Stimulated activated CD8-positive, alpha-beta memory T cell treated with anti-CD3 and anti-CD28 coated beads, Interleukin-2, amount 100 ng/mL, for 48 hours (primary cell): Measurements from ENCODE around the gene TTC1.
"Not testable (repeated sequence)": the region's sequence is repeated elsewhere in the genome, so short reads cannot be mapped to it uniquely, and the experiment has no call there.

Experiments
- DNase-seq, 2 donors: peaks; one replicate each; pipeline ENCODE4 v3.0.0-alpha.2; 2020; ENCODE audit warnings: low read depth in 2 of 2

The TTC1 gene

DNA sequence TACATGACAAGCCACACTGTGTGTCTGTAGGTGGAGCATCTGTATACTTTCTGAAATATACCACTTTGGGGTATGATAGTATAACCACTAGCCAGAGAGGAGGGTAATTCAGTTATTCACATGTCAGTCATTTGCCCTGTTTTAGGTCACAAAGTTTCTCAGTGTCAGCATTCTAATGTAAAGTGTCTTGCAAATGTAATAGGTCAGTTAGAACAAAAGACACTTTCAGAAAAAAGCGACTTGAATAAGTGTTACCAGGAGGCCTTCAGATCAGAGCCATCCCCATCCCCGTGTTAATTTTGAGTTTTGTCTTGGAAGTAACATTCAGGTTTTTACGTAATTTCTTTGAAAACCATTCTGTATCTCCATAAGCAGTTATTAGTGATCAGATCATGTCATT, 33.7 kb downstream of the TTC1 start:
- DNase-seq, result no peak

DNA sequence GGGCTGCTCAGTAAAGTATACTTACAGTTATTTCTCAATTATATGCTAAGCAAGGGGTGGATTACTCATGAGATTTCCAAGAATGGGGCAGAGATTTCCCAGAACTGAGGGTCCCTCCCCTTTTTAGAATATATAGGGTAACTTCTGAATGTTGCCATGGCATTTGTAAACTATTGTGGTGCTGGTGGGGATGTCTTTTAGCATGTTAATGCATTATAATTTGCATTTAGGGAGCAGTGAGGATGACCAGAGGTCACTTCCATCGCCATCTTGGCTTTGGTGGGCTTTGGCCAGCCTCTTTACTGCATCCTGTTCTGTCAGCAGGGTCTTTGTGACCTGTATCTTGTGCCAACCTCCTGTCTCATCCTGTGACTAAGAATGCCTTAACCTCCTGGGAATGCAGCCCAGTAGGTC, 35.5 kb downstream of the TTC1 start:
- DNase-seq, result no peak

DNA sequence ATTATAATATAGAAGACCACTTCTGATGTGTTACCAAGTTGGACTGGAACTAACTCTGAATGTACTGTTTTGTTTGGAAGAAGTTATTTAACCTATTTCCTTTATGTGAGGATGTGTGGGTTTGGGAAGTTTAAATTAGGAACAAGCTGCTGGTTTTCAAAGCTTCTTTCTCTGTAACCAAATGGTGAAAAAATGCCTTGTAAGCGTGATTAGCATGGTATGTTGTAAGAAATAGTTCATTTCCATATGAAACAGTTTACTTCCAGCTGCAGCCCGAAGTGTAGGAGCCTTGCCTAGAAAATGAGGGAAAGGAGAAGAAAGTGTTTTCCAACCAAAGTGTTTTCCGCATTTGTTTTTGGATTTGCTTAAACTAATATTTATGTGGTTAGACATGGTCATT, 36.0 kb downstream of the TTC1 start:
- no peak for DNase-seq

DNA sequence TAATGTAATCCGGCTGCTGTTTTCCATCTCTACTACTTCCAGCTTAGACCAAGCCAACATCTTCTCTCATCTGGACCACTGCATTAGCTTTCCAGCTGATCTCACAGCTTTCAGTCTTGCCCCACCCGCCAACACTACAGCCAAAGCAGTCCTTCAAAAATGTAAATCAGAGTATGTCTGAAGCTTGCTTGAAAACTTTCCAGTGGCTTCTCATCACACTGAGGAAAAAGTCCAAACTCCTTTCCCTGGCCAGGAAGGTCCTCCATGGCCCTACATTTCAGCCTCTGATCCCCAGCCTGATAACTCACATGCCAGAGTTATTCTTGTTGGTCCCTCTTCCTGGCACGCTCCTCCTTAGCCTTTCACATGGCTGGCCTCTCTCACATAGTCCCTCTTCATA, 38.5 kb downstream of the TTC1 start:
- no peak for DNase-seq

- no peak for DNase-seq
Measured at GRCh38 chr5:160048131-160048530, 39.2 kb downstream of the TTC1 start.

DNA sequence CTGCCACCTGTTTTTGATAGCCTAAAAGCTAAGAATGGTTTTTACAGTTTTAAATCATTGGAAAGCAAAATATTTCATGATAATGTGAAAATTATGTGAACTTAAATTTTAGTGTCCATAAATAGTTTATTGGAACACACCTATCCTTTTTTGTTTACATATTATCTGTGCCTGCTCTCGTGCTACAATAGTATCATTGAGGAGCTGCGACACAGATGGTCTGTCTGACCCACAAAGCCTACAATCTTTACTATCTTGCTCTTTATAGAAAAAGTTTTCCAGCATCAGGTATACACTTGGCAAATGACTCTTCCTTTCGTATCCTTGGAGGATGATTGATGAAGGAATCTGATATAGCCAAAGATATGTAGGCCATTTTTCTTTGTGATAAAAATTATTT, 40.2 kb downstream of the TTC1 start:
- no peak for DNase-seq

GRCh38 chr5:160054047-160054446, 45.1 kb downstream of the TTC1 start:
- no peak for DNase-seq

DNA sequence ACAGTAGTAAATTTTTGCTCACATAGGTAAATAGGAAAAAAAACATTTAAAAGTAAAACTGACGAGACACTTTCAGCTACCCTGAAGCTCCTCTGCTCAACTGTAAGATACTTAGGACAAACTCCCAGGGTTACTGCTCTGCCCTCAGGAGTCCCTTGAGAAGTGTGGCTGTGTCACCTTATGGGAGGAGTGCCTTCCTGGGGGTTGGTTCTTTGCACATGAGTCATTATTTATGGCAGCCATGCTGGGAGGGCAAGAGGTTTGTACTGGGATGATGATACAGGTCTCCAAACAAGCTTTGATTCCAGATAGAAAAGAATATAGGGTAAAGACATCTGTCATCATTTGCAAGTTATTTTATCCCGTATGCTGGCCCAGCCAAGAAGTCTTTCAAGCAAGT, 45.9 kb downstream of the TTC1 start:
- no peak for DNase-seq

DNA sequence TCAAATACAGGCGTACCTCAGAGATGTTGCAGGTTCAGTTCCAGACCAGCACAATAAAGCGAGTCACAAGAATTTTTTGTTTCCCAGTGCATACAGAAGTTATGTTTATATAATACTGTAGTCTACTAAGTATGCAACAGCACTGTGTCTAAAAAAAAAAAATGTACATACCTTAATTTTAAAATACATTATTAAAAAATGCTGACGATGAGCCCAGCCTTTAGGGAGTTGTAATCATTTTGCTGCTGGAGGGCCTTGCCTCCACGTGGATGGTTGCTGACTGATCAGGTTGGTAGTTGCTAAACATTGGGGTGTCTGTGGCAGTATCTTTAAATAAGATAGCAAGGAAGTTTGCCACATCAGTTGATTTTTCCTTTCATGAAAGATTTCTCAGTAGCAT, 48.3 kb downstream of the TTC1 start:
- no peak for DNase-seq

DNA sequence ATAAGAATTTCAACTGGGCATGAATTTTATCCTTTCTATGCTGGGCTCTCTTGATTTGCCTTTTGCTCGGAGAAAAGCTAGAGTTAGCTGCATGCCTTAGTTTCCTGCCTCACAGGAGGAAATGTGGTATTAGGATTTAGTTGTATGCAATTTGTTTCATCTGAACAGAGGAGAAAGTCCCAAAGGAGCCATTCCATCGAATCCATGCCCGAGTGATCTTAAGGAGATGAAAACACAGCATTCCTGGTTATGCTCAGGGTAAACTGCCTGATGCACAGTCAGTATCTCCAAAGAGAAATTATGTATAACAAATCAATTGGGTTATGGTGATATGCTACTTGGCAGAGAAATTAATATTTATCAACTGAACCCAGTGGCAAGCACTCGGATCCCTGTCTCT, 51.1 kb downstream of the TTC1 start:
- DNase-seq, result no peak

DNA sequence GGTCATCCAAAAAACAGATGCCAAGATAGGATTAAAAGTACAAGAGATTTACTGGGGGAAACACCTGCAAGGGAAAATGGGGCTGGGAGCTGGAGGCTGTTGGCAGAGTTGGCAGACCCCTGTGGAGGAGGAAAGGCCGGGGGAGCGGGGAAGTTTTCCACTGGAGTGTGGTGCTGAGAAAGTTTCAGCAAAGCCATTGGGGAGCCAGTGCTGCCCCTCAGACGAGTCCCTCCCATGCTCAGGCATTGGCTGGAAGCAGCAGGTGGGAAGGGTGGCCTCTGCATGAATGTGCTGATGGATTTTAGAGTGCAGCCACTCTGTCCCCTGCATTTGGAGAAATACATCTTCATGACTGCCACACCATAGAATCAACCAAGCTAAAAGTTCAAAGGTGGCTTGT, 52.8 kb downstream of the TTC1 start:
- DNase-seq, result no peak

GRCh38 chr5:160064417-160064810, 55.5 kb downstream of the TTC1 start:
- no peak for DNase-seq

DNA sequence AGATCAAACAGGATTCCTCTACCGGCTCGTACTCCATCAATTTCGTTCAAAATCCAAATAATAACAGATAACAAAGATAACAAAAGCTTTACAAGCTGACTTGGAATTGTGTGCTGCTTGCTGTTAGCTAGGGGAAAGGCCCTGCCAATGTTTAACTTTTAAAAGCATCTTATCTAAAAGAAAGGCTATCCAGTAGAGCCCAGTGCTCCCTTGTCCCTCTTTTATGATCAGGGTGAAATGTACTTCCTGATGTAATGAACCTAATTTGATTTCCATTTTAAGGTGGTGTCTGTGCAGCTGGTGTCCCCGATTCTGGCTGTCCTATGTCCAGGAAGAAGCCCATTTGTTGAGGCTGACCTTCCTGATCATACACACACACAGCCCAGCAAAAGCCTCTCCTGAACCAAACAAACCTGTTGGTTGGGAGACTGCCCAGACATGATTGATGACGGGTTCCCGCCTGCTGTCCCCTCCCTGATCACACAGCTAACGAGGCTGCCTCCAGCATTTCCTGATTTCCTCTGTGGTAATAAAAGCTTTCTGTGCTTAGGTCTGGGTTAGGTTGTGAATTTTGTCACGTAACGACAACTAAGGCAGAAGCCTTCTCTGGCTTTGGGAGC, 56.2 kb downstream of the TTC1 start:
- no peak for DNase-seq

GRCh38 chr5:160069120-160069519, 60.2 kb downstream of the TTC1 start:
- DNase-seq, result not testable (repeated sequence)

DNA sequence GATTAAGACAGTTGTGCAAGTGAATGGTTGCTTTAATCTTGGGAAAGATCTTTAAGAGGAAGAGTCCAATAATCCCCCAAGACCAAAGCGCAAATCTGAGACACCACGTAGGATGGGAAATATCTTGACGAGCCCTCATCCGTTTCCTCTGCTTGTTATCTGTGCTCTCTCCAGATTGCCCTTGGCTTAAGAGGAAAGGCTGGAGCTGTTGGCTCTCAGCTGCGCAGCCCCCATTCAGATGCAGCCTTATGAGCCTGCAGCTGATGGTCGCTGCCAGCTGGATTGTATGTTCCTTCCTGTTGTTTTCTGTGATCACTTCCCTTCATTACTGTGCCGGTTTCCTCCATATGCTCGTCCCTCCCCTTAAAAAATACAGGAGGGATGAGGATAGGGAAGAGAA, 62.6 kb downstream of the TTC1 start:
- DNase-seq, result no peak

DNA sequence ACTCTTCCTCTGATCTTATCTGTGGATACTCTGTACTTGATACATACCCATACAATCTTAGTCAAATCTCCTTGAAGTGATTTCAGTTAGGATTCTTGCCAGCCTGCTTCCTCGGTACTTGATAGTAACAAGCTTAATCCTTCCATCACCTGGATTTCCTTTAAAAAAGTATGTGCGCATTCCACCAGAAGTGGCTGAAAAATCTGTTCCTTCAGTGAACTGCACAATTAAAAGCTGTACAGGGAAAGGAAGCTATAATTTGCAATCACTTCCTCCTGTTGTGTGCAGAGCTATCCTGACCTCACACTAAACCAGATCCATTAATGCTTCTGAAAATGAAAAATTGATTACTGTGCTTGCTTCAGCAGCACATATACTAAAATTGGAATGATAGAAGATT, 63.0 kb downstream of the TTC1 start:
- DNase-seq, result no peak

DNA sequence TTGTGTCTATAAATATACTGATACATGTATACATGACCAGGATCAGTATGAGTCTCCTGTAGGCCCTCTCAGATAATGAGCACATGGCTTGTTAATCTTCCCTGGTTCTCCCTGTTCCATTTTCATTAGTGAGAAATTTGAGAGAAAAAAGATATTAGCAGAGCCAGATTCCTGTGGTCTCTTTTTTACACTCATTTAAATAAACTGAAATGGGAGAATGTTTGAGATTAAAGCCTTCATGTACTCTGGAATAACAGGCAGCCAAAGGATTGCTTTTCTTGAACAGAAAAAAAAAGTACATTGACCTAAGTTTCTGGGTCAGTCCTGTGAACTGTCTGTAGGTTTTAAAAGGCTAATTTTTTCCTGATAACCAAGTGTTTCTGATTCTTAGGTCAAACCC, 66.1 kb downstream of the TTC1 start:
- no peak for DNase-seq

DNA sequence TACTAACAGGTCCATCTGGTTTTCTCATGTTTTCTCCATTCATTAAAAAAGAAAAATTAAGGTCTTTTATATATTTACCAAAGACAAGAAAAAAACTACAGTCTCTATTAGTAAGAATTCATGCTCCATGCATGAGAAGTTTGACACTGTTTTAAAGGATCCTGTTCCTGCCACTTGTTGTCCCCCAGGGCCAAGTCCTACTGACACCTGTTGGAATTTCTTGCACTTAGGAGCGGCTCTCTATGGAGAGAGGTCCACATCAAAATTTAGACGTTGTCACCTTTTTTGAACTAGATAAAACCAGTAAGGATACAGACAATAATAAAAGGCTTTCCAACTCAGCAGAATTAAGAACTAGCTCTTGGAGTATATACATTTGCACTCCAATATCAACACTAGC, 68.1 kb downstream of the TTC1 start:
- no peak for DNase-seq

- no peak for DNase-seq
Measured at GRCh38 chr5:160079753-160080152, 70.8 kb downstream of the TTC1 start.

DNA sequence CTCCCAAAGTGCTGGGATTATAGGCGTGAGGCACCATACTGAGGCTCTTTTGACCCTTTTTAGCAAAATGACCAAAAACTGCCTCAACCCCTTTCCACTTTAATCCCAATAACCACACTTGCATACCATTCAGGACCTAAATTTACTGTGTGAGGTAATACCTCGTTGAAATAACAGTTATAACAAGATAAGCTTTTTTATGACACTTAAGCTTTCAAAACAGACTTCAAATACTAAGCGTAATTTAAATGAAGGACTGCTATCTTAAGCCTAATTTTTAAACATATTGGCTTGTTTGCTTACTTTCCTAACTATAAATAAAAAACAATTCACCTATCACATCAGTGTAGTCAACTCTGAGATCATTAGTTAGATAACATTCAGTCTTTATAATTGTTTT, 72.6 kb downstream of the TTC1 start:
- no peak for DNase-seq

GRCh38 chr5:160082614-160083500, 73.9 kb downstream of the TTC1 start:
- no peak for DNase-seq

DNA sequence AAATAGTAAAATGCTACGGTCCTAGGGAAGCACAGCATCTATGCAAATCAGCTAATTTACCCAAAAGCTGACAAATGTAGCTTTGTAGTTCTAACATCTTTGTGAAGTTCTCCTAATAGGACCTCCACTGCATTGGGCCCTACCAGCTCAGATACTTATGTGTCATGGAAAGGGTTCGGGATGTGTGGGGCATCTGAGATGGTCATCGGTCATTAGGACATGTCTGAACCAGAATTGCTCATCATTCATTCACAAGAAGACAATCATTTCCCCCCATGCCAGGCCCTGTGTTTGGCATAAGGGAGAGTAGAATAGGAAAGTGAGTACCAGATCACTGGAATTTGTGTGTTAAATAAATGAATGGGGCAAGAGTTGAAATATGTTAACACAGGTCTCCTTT, 74.6 kb downstream of the TTC1 start:
- DNase-seq, result no peak

DNA sequence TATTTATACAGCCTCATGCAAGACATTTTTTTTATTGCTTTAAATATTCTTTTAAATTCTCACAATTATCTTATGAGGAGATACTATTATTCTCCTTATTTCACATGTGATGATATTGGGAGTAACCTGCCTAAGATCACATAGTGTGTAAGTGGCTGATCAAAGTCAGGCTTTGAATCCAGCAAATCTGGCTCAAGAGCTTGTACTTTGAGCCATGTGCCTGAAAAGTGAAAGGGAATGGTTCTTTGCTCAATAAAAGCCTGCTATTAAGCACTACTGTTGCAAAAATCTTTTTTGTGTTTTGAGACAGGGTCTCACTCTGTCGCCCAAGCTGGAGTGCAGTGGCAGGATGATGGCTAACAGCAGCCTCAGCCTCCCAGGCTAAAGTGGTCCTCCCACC, 75.2 kb downstream of the TTC1 start:
- no peak for DNase-seq

DNA sequence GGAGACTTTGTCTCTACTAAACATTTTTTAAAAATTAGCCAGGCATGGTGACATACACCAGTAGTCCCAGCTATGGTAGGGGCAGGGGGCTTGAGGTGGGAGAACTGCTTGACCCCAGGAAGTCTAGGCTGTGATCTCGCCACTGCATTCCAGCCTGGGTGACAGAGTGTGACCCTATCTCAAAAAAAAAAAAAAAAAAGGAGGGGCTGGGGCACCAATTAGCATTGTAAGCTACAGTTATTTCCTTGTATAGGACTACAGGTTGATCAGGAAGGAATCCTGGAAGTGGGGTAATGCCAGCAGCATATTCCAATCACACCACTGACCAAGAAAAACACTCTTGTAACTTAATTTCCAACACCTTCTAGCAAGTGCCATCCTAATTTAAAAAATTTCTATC, 78.3 kb downstream of the TTC1 start:
- no peak for DNase-seq
